Body of pancreas (tissue), 4 donors: ENCODE measurements around the gene ZNF142.

ENCODE experiments used
- CTCF ChIP-seq, 7 experiments: fragments of 450-650 bp in 4 of 7; fragments of 200-600 bp in 3 of 7; sonication (generic) in 3 of 7; IDR thresholded peaks; one replicate each; pipeline ENCODE4 v1.5.1; 2016 to 2019; ENCODE audit warnings: antibody characterized with exemption in 7 of 7
- POLR2A ChIP-seq, 3 donors: fragments of 450-650 bp; IDR thresholded peaks; one replicate each; pipeline ENCODE4 v1.6.1; 2016; ENCODE audit warnings: antibody characterized with exemption in 3 of 3, mild to moderate bottlenecking in 2 of 3

DNA sequence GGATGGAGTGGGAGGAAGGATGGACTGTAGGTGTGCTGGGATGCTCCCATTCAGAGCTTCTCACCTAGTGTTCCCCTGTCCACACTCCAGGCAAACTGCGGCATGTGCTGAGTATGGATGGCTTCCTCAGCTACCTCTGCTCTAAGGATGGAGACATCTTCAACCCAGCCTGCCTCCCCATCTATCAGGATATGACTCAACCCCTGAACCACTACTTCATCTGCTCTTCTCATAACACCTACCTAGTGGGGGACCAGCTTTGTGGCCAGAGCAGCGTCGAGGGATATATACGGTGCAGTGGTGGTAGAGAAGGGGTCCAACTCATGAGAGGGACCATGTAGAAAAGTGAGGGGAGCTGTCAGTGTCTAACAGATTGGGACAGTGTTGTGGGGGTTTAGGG is 31.5 kb downstream of the ZNF142 start:
- no peak for TF ChIP-seq CTCF (IDR thresholded peaks at IDR 0.05)
- TF ChIP-seq POLR2A (IDR thresholded peaks at IDR 0.05), result no peak
